ENCODE data around the gene PRIMPOL. TPM values are rescaled to one million over a fixed set of nuclear protein-coding genes. Genes with fewer than 3 reads are reported as not detected.

Gene PRIMPOL
- total and polyA plus RNA-seq, 2 donors, result 12.7 to 51.3 TPM

GRCh38 chr4:184664445-184665210 is 15.1 kb downstream of the PRIMPOL start:
- Histone ChIP-seq H3K36me3 (ENCODE audit: insufficient read depth) (no peaks in the 10 kb centered on the region), H3K27ac (ENCODE audit: low read depth) (no peak overlapping the region), H3K4me1 (ENCODE audit: insufficient read depth) (no peaks in the 10 kb centered on the region), H3K4me3 (ENCODE audit: low read depth, low read length) (no peak overlapping the region)
- 68% methylated on average over 6 of the region's 6 CpGs for WGBS
- no peak for DNase-seq (ENCODE audit: extremely low spot score)

GRCh38 chr4:184666670-184667069 is 17.1 kb downstream of the PRIMPOL start:
- 79% methylated on average over 6 of the region's 6 CpGs for WGBS

GRCh38 chr4:184668096-184668495 is 18.6 kb downstream of the PRIMPOL start:
- Histone ChIP-seq H3K27ac (ENCODE audit: low read depth) (no peak overlapping the region), H3K4me3 (ENCODE audit: low read depth, low read length) (no peak overlapping the region), H3K4me1 (ENCODE audit: insufficient read depth) (no peaks in the 10 kb centered on the region), H3K36me3 (ENCODE audit: insufficient read depth) (no peaks in the 10 kb centered on the region)
- WGBS, result 88% methylated on average over 9 of the region's 9 CpGs
- no peak for DNase-seq (ENCODE audit: extremely low spot score)

More at GRCh38 chr4:184666670-184667069, 17.1 kb downstream of the PRIMPOL start:
- Histone ChIP-seq H3K36me3 (ENCODE audit: insufficient read depth) (no peaks in the 10 kb centered on the region), H3K27ac (ENCODE audit: low read depth) (no peak overlapping the region), H3K4me1 (ENCODE audit: insufficient read depth) (no peaks in the 10 kb centered on the region), H3K4me3 (ENCODE audit: low read depth, low read length) (no peak overlapping the region)
- DNase-seq (ENCODE audit: extremely low spot score), result no peak

GRCh38 chr4:184668511-184669114 is 19.1 kb downstream of the PRIMPOL start:
- no peak for DNase-seq (ENCODE audit: extremely low spot score)
- H3K27ac ChIP-seq (ENCODE audit: low read depth), result no peak overlapping the region
- no peak overlapping the region for H3K4me3 ChIP-seq (ENCODE audit: low read depth, low read length)
- no peaks in the 10 kb centered on the region for H3K36me3 ChIP-seq (ENCODE audit: insufficient read depth)
- 78% methylated on average over 9 of the region's 9 CpGs for WGBS
- H3K4me1 ChIP-seq (ENCODE audit: insufficient read depth), result no peaks in the 10 kb centered on the region

- Histone ChIP-seq H3K4me3 (ENCODE audit: low read depth, low read length) (no peak overlapping the region), H3K27ac (ENCODE audit: low read depth) (no peak overlapping the region), H3K36me3 (ENCODE audit: insufficient read depth) (peaks cover under 1% of the 10 kb centered on the region), H3K4me1 (ENCODE audit: insufficient read depth) (no peaks in the 10 kb centered on the region)
- 83% methylated on average over 7 of the region's 7 CpGs for WGBS
- DNase-seq (ENCODE audit: extremely low spot score), result no peak
Observed at GRCh38 chr4:184669251-184669650, 19.7 kb downstream of the PRIMPOL start.

- Histone ChIP-seq H3K36me3 (ENCODE audit: insufficient read depth) (peaks cover 2% of the 10 kb centered on the region), H3K4me3 (ENCODE audit: low read depth, low read length) (no peak overlapping the region), H3K27ac (ENCODE audit: low read depth) (no peak overlapping the region), H3K4me1 (ENCODE audit: insufficient read depth) (no peaks in the 10 kb centered on the region)
- 87% methylated on average over 9 of the region's 9 CpGs for WGBS
- DNase-seq (ENCODE audit: extremely low spot score), result no peak
Observed at GRCh38 chr4:184671101-184671500, 21.6 kb downstream of the PRIMPOL start.

GRCh38 chr4:184672741-184673140 is 23.2 kb downstream of the PRIMPOL start:
- DNase-seq (ENCODE audit: extremely low spot score), result no peak
- Histone ChIP-seq H3K4me3 (ENCODE audit: low read depth, low read length) (no peak overlapping the region), H3K4me1 (ENCODE audit: insufficient read depth) (no peaks in the 10 kb centered on the region), H3K36me3 (ENCODE audit: insufficient read depth) (peaks cover 2% of the 10 kb centered on the region), H3K27ac (ENCODE audit: low read depth) (no peak overlapping the region)
- WGBS, result 97% methylated on average over 6 of the region's 6 CpGs

GRCh38 chr4:184674011-184674410 is 24.5 kb downstream of the PRIMPOL start:
- no peak overlapping the region for H3K27ac ChIP-seq (ENCODE audit: low read depth)
- no peaks in the 10 kb centered on the region for H3K4me1 ChIP-seq (ENCODE audit: insufficient read depth)
- no peak for DNase-seq (ENCODE audit: extremely low spot score)
- H3K36me3 ChIP-seq (ENCODE audit: insufficient read depth), result peaks cover 2% of the 10 kb centered on the region
- H3K4me3 ChIP-seq (ENCODE audit: low read depth, low read length), result no peak overlapping the region
- 96% methylated on average over 4 of the region's 4 CpGs for WGBS

- 97% methylated on average over 5 of the region's 5 CpGs for WGBS
- no peak overlapping the region for H3K4me3 ChIP-seq (ENCODE audit: low read depth, low read length)
- H3K4me1 ChIP-seq (ENCODE audit: insufficient read depth), result no peaks in the 10 kb centered on the region
- H3K36me3 ChIP-seq (ENCODE audit: insufficient read depth), result peaks cover 2% of the 10 kb centered on the region
- DNase-seq (ENCODE audit: extremely low spot score), result no peak
- no peak overlapping the region for H3K27ac ChIP-seq (ENCODE audit: low read depth)
Observed at GRCh38 chr4:184675018-184675417, 25.5 kb downstream of the PRIMPOL start.

- H3K4me3 ChIP-seq (ENCODE audit: low read depth, low read length), result no peak overlapping the region
- H3K36me3 ChIP-seq (ENCODE audit: insufficient read depth), result peaks cover 2% of the 10 kb centered on the region
- DNase-seq (ENCODE audit: extremely low spot score), result no peak
- no peak overlapping the region for H3K27ac ChIP-seq (ENCODE audit: low read depth)
- 89% methylated on average over 3 of the region's 3 CpGs for WGBS
- H3K4me1 ChIP-seq (ENCODE audit: insufficient read depth), result no peaks in the 10 kb centered on the region
Observed at GRCh38 chr4:184675821-184676492, 26.4 kb downstream of the PRIMPOL start.

GRCh38 chr4:184680698-184681097 is 31.2 kb downstream of the PRIMPOL start:
- no peaks in the 10 kb centered on the region for H3K4me1 ChIP-seq (ENCODE audit: insufficient read depth)
- H3K27ac ChIP-seq (ENCODE audit: low read depth), result no peak overlapping the region
- H3K36me3 ChIP-seq (ENCODE audit: insufficient read depth), result peaks cover 1% of the 10 kb centered on the region
- no peak for DNase-seq (ENCODE audit: extremely low spot score)
- whole genome bisulfite sequencing, result 86% methylated on average over 9 of the region's 9 CpGs
- no peak overlapping the region for H3K4me3 ChIP-seq (ENCODE audit: low read depth, low read length)

- Histone ChIP-seq H3K4me3 (ENCODE audit: low read depth, low read length) (no peak overlapping the region), H3K4me1 (ENCODE audit: insufficient read depth) (no peaks in the 10 kb centered on the region)
Observed at GRCh38 chr4:184681916-184682315, 32.4 kb downstream of the PRIMPOL start.

GRCh38 chr4:184684491-184685189 is 35.1 kb downstream of the PRIMPOL start:
- DNase-seq (ENCODE audit: extremely low spot score), result no peak
- no peak overlapping the region for H3K27ac ChIP-seq (ENCODE audit: low read depth)
- H3K4me1 ChIP-seq (ENCODE audit: insufficient read depth), result no peaks in the 10 kb centered on the region
- H3K4me3 ChIP-seq (ENCODE audit: low read depth, low read length), result no peak overlapping the region
- 84% methylated on average over 5 of the region's 5 CpGs for WGBS
- peaks cover 1% of the 10 kb centered on the region for H3K36me3 ChIP-seq (ENCODE audit: insufficient read depth)

More at GRCh38 chr4:184681916-184682315, 32.4 kb downstream of the PRIMPOL start:
- DNase-seq (ENCODE audit: extremely low spot score), result no peak
- no peak overlapping the region for H3K27ac ChIP-seq (ENCODE audit: low read depth)
- 95% methylated on average over 1 of the region's 1 CpG for WGBS
- H3K36me3 ChIP-seq (ENCODE audit: insufficient read depth), result peaks cover 1% of the 10 kb centered on the region

Measured in urinary bladder (tissue), 4 donors.